Measurements from ENCODE around the gene SPIRE1.

DNA sequence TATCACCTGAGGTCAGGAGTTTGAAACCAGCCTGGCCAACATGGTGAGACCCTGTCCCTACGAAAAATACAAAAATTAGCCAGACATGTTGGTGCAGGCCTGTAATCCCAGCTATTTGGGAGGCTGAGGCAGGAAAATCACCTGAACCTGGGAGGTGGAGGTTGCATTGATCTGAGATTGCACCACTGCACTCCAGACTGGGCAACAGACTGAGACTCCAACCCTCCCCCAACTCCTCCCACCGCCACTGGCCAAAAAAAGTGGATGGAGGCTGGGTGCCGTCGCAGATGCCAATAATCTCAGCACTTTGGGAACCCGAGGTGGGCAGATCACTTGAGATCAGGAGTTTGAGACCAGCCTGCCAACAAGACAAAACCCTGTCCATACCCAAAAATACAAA lies 10.1 kb upstream of the SPIRE1 start:
- TF ChIP-seq HNF4G (IDR thresholded peaks at IDR 0.05) (no peak), RAD21 (IDR thresholded peaks at IDR 0.05) (no peak), REST (IDR thresholded peaks at IDR 0.05) (no peak), HNF4A (conservative IDR thresholded peaks at IDR 0.05) (no peak), MAX (IDR thresholded peaks at IDR 0.05) (no peak), YY1 (IDR thresholded peaks at IDR 0.05) (no peak), NR2F2 (IDR thresholded peaks at IDR 0.05) (no peak), GABPA (IDR thresholded peaks at IDR 0.05 in 1 of 2, conservative IDR thresholded peaks at IDR 0.05 in 1 of 2) (no peak), RXRA (IDR thresholded peaks at IDR 0.05) (no peak)
- TF ChIP-seq, protein P1, sequence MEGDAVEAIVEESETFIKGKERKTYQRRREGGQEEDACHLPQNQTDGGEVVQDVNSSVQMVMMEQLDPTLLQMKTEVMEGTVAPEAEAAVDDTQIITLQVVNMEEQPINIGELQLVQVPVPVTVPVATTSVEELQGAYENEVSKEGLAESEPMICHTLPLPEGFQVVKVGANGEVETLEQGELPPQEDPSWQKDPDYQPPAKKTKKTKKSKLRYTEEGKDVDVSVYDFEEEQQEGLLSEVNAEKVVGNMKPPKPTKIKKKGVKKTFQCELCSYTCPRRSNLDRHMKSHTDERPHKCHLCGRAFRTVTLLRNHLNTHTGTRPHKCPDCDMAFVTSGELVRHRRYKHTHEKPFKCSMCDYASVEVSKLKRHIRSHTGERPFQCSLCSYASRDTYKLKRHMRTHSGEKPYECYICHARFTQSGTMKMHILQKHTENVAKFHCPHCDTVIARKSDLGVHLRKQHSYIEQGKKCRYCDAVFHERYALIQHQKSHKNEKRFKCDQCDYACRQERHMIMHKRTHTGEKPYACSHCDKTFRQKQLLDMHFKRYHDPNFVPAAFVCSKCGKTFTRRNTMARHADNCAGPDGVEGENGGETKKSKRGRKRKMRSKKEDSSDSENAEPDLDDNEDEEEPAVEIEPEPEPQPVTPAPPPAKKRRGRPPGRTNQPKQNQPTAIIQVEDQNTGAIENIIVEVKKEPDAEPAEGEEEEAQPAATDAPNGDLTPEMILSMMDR (IDR thresholded peaks at IDR 0.05; ENCODE audit: low read depth, low read length, missing input control) = no peak
